ENCODE measurements around the gene DDX27.

The DDX27 gene

GRCh38 chr20:49219924-49220831 is 962 bp downstream of the DDX27 start:
- H3K9me2 ChIP-seq (replicated peaks; ENCODE audit: low read depth, low read length): no peaks in the 10 kb centered on the region
- peaks cover 25% of the 10 kb centered on the region; the same call in 1 of the 2 replicates for H3K36me3 ChIP-seq (ENCODE audit: insufficient read depth, low read length)
- H3K9ac ChIP-seq (ENCODE audit: low read depth, low read length, poor library complexity, severe bottlenecking): peak overlapping the region; percentile 82
- H3K27me3 ChIP-seq (ENCODE audit: insufficient read depth, low read length, poor library complexity, severe bottlenecking): no peaks in the 10 kb centered on the region
- H3K79me2 ChIP-seq (ENCODE audit: insufficient read depth, low read length): peaks cover 28% of the 10 kb centered on the region
- H3F3A ChIP-seq (ENCODE audit: low read depth): no peaks in the 10 kb centered on the region
- H4K20me1 ChIP-seq (ENCODE audit: insufficient read depth, low read length, poor library complexity, severe bottlenecking): peaks cover 9% of the 10 kb centered on the region
- TF ChIP-seq EZH2phosphoT487 (IDR thresholded peaks at IDR 0.05; ENCODE audit: borderline replicate concordance) (no peak), CTCF (conservative IDR thresholded peaks at IDR 0.05; ENCODE audit: low read length) (no peak)
- peak overlapping the region; percentile 81 for H3K4me3 ChIP-seq (ENCODE audit: low read length, poor library complexity, severe bottlenecking)
- H2AFZ ChIP-seq (ENCODE audit: low read length): peak overlapping the region; percentile 93
- H3K4me2 ChIP-seq (ENCODE audit: low read depth, low read length, poor library complexity, severe bottlenecking): peak overlapping the region; percentile 80
- H3K9me3 ChIP-seq (ENCODE audit: insufficient read depth, low read depth, low read length): no peaks in the 10 kb centered on the region
- peaks cover 11% of the 10 kb centered on the region for H3K4me1 ChIP-seq (ENCODE audit: insufficient read depth, low read length, poor library complexity, severe bottlenecking)

DNA sequence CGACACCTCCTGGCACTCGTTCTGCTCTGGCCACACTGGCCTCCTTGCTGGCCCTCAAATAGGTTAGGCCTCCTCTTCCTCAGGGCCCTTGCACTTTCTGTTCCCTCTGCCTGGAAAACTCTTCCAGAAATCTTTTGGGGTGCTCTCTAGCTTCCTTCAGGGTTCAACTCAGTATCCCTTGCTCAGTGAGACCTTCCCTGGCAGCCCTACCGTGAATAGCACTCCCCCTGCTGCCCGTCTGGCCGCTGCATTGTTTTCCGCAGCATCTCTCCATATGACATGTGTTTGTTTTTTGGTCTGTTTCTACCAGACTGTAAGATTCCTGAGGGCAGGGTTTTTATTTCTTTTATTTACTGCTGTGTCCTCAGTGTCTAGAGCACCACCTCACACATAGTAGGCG is 6.7 kb downstream of the DDX27 start:
- Histone ChIP-seq H3F3A (ENCODE audit: low read depth) (no peaks in the 10 kb centered on the region), H3K4me3 (ENCODE audit: low read length, poor library complexity, severe bottlenecking) (no peak overlapping the region), H3K27me3 (ENCODE audit: insufficient read depth, low read length, poor library complexity, severe bottlenecking) (no peaks in the 10 kb centered on the region), H3K4me1 (ENCODE audit: insufficient read depth, low read length, poor library complexity, severe bottlenecking) (no peaks in the 10 kb centered on the region), H3K9me3 (ENCODE audit: insufficient read depth, low read depth, low read length) (no peaks in the 10 kb centered on the region), H2AFZ (ENCODE audit: low read length) (no peak overlapping the region), H3K9me2 (replicated peaks; ENCODE audit: low read depth, low read length) (no peaks in the 10 kb centered on the region), H3K4me2 (ENCODE audit: low read depth, low read length, poor library complexity, severe bottlenecking) (no peak overlapping the region), H3K79me2 (ENCODE audit: insufficient read depth, low read length) (peaks cover 11% of the 10 kb centered on the region), H4K20me1 (ENCODE audit: insufficient read depth, low read length, poor library complexity, severe bottlenecking) (no peaks in the 10 kb centered on the region), H3K36me3 (ENCODE audit: insufficient read depth, low read length) (peaks cover 50% of the 10 kb centered on the region; the same call in 1 of the 2 replicates), H3K9ac (ENCODE audit: low read depth, low read length, poor library complexity, severe bottlenecking) (no peak overlapping the region)
- TF ChIP-seq EZH2phosphoT487 (IDR thresholded peaks at IDR 0.05; ENCODE audit: borderline replicate concordance) (no peak), CTCF (conservative IDR thresholded peaks at IDR 0.05; ENCODE audit: low read length) (no peak; the same call in 1 of the 2 replicates)

GRCh38 chr20:49228676-49229075 is 9.5 kb downstream of the DDX27 start:
- no peak overlapping the region for H3K4me2 ChIP-seq (ENCODE audit: low read depth, low read length, poor library complexity, severe bottlenecking)
- H3K9ac ChIP-seq (ENCODE audit: low read depth, low read length, poor library complexity, severe bottlenecking): no peak overlapping the region
- H4K20me1 ChIP-seq (ENCODE audit: insufficient read depth, low read length, poor library complexity, severe bottlenecking): no peaks in the 10 kb centered on the region
- H3K9me3 ChIP-seq (ENCODE audit: insufficient read depth, low read depth, low read length): no peaks in the 10 kb centered on the region
- TF ChIP-seq EZH2phosphoT487 (IDR thresholded peaks at IDR 0.05; ENCODE audit: borderline replicate concordance): no peak
- H3K4me1 ChIP-seq (ENCODE audit: insufficient read depth, low read length, poor library complexity, severe bottlenecking): no peaks in the 10 kb centered on the region
- no peak overlapping the region for H2AFZ ChIP-seq (ENCODE audit: low read length)
- no peaks in the 10 kb centered on the region for H3K27me3 ChIP-seq (ENCODE audit: insufficient read depth, low read length, poor library complexity, severe bottlenecking)
- no peak overlapping the region for H3K4me3 ChIP-seq (ENCODE audit: low read length, poor library complexity, severe bottlenecking)
- no peaks in the 10 kb centered on the region for H3F3A ChIP-seq (ENCODE audit: low read depth)
- peaks cover 57% of the 10 kb centered on the region; the same call in 1 of the 2 replicates for H3K36me3 ChIP-seq (ENCODE audit: insufficient read depth, low read length)
- no peaks in the 10 kb centered on the region for H3K9me2 ChIP-seq (replicated peaks; ENCODE audit: low read depth, low read length)
- H3K79me2 ChIP-seq (ENCODE audit: insufficient read depth, low read length): no peaks in the 10 kb centered on the region
